GM18502 (cell line): ENCODE results near the gene CFAP210.
"Not testable (repeated sequence)": the region's sequence is repeated elsewhere in the genome, so short reads cannot be mapped to it uniquely, and the experiment has no call there.

Experiments
- ATAC-seq: cut with Tn5 transposase; IDR thresholded peaks from one replicate; pipeline ENCODE4 v1.9.1; 2021; ENCODE audit warnings: mild to moderate bottlenecking; ENCODE audit not compliant: unreplicated experiment, poor library complexity

CFAP210 gene

GRCh38 chr2:169636440-169637097 lies 57.6 kb downstream of the CFAP210 start:
- ATAC-seq, result no peak

GRCh38 chr2:169625781-169626180 lies 68.4 kb downstream of the CFAP210 start:
- ATAC-seq, result no peak

- ATAC-seq, result no peak
Observed at GRCh38 chr2:169623235-169623634, 71.0 kb downstream of the CFAP210 start.

- ATAC-seq, result no peak
Observed at GRCh38 chr2:169620509-169620908, 73.7 kb downstream of the CFAP210 start.

- no peak for ATAC-seq
Observed at GRCh38 chr2:169619946-169620345, 74.3 kb downstream of the CFAP210 start.

GRCh38 chr2:169615982-169616381 lies 78.2 kb downstream of the CFAP210 start:
- not testable (repeated sequence) for ATAC-seq

GRCh38 chr2:169613876-169614275 lies 80.3 kb downstream of the CFAP210 start:
- ATAC-seq, result no peak

- ATAC-seq, result no peak
Observed at GRCh38 chr2:169609264-169609663, 84.9 kb downstream of the CFAP210 start.

GRCh38 chr2:169599568-169599967 lies 94.6 kb downstream of the CFAP210 start:
- ATAC-seq, result no peak

- ATAC-seq, result no peak
Observed at GRCh38 chr2:169598982-169599381, 95.2 kb downstream of the CFAP210 start.

- not testable (repeated sequence) for ATAC-seq
Observed at GRCh38 chr2:169596546-169596945, 97.7 kb downstream of the CFAP210 start.
